IMR-90 (cell line): ENCODE data around the gene PSD2.
A peak's percentile ranks its signal among the peaks of the same experiment; 100 is the strongest.

Experiments
- BHLHE40 ChIP-seq: fragments of 150-350 bp; IDR thresholded peaks from 2 replicates; pipeline ENCODE4 v1.6.1; 2016; ENCODE audit warnings: mild to moderate bottlenecking, low read depth, low read length
- CEBPB ChIP-seq: IDR thresholded peaks from 2 replicates; pipeline ENCODE4 v1.6.1; 2012; ENCODE audit warnings: low read depth, low read length, improper control_type of control experiment
- CHD1 ChIP-seq: IDR thresholded peaks from 2 replicates; pipeline ENCODE4 v1.6.1; 2012; ENCODE audit warnings: low read depth, low read length, improper control_type of control experiment
- CTCF ChIP-seq: conservative IDR thresholded peaks from 2 replicates; pipeline ENCODE4 v1.5.1; 2012; ENCODE audit warnings: mild to moderate bottlenecking, low read depth, low read length, improper control_type of control experiment
- ELK1 ChIP-seq: fragments of 150-350 bp; IDR thresholded peaks from 2 replicates; pipeline ENCODE4 v1.6.1; 2016; ENCODE audit warnings: low read depth, mild to moderate bottlenecking, low read length, moderate library complexity, borderline replicate concordance
- FOS ChIP-seq: fragments of 150-350 bp; IDR thresholded peaks from 2 replicates; pipeline ENCODE4 v1.6.1; 2016; ENCODE audit warnings: low read depth, low read length
- MAZ ChIP-seq: IDR thresholded peaks from 2 replicates; pipeline ENCODE4 v1.6.1; 2012; ENCODE audit warnings: low read depth, mild to moderate bottlenecking, low read length, improper control_type of control experiment, moderate library complexity, borderline replicate concordance
- MXI1 ChIP-seq: IDR thresholded peaks from 2 replicates; pipeline ENCODE4 v1.6.1; 2012; ENCODE audit warnings: low read depth, mild to moderate bottlenecking, low read length, moderate library complexity, borderline replicate concordance
- POLR2A ChIP-seq: IDR thresholded peaks from 2 replicates; pipeline ENCODE4 v1.6.1; 2012; ENCODE audit warnings: mild to moderate bottlenecking, low read depth, low read length
- RAD21 ChIP-seq: IDR thresholded peaks from 2 replicates; pipeline ENCODE4 v1.6.1; 2012; ENCODE audit warnings: low read length, improper control_type of control experiment
- RFX5 ChIP-seq: IDR thresholded peaks from 2 replicates; pipeline ENCODE4 v1.8.0; 2012; ENCODE audit warnings: low read depth, mild to moderate bottlenecking, low read length, moderate library complexity
- SMC3 ChIP-seq: fragments of 150-350 bp; IDR thresholded peaks from 2 replicates; pipeline ENCODE4 v1.6.1; 2016; ENCODE audit warnings: low read depth, mild to moderate bottlenecking, antibody characterized with exemption, low read length, moderate library complexity
- USF2 ChIP-seq: fragments of 150-350 bp; IDR thresholded peaks from 2 replicates; pipeline ENCODE4 v1.6.1; 2017; ENCODE audit warnings: mild to moderate bottlenecking, antibody characterized with exemption, low read length, low read depth

- TF ChIP-seq CEBPB (no peak), USF2 (no peak), FOS (no peak), CTCF (peak; percentile 79), POLR2A (no peak), SMC3 (peak; percentile 74), RAD21 (peak; percentile 65), RFX5 (no peak), BHLHE40 (no peak), MXI1 (no peak), ELK1 (no peak), CHD1 (no peak), MAZ (no peak)
Observed at GRCh38 chr5:139863855-139864558, 68.4 kb downstream of the PSD2 start.
